Suppressor macrophage treated with lipopolysaccharide for 1 hour (primary cell): Measurements from ENCODE around the gene SERPING1.
A peak's percentile ranks its signal among the peaks of the same experiment; 100 is the strongest.
"Not testable (repeated sequence)": the region's sequence is repeated elsewhere in the genome, so short reads cannot be mapped to it uniquely, and the experiment has no call there.

Experiments
- DNase-seq, 3 donors: peaks; one replicate each; pipeline ENCODE4 v3.0.0-alpha.2; 2020 to 2022

SERPING1 gene

DNA sequence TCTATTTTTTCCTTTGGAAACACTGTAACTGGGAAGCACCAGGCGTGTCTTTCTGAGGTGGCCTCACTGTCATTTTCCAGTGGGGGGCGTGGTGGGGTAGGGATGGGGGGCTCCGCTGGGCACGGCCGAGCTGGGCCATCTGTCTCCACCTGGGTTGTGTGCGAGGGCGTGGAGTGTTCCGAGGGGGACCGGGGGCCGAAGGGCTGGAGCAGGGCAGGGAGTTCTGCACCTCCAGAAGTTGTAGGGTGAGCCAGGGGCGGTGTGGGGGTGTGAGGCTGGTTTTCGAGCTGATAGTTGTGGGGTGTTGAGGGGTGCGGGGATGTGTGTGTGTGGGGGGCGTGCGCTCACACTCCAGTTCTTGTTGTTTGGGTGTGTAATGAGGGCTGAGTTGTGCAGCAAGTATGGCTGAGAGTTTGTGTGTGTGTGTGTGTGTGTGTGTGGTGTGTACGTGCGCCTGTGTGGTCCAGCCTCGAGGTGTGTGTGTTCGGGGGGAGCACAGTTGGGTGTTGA is 41.4 kb downstream of the SERPING1 start:
- DNase-seq, result no peak

DNA sequence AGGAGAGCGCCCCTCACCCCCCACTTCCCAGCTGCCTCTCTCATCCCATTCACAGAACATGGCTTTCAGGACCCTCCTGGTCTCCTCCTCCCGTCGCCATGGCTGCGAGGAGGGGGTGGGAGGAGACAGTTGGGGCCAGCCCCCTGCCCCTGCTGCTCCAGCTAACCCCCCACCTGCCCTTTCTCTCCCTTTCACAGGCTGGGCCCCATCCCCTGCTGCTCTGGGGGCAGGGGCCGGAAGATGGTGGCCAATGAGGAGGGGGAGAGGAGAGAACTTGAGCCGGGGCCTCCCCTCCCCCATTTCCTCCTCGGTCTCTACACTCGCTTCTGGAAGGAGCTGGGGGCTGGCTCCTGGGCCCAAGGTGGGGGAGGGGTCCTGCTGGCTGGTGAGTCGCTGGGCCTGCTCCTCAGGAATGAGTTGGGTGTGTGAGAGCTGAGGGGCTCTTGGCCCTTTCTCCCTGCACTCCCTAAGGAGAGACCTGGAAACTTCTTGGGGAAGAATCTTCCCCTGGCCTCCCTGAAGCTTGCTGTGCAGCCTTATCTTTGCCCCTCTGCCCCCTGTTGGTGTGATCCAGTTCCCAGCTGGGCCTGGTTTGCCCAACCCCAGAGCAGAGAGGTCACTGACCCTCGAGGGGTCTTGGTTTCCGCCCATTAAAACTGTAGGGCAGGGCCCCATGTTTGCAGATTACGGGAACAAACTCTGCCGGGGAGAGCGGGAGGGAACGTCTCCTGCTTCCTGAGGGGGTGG is 42.0 kb downstream of the SERPING1 start:
- DNase-seq, result no peak

DNA sequence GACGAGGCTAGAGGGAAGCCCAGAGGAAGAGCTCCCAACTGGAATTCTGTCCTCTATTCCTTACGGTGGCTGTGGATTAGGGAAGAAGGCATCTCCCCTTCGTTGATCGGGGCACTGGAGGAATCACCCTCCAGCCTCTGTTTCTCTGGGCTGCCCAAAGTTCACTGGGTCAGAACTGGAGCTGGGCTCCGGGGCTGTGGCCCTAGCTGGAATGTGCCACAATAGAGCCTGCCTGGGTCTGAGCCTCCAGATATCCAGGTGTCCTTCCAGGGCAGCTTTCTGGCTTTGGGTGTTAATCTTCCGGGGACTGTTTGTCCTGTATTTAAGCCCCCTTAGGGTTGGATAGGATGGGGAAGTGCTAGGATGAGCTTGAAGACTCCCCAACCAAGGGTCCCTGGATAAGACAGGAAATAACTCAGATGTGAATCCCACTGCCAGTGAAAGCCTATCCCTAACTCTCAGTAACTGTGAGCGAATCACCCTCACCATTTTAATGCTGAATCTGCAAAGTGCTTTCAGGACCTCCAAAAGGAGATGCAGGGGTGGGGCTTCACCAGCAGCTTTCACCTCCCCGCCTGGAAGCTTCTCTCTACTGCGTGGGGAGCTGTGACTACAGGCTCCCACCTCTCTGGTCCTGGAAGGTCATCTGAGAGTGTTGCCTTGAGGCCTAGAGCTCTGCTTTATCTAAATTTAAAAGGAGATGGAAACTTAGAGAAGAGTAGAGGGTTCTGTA is 42.7 kb downstream of the SERPING1 start:
- no peak for DNase-seq

DNA sequence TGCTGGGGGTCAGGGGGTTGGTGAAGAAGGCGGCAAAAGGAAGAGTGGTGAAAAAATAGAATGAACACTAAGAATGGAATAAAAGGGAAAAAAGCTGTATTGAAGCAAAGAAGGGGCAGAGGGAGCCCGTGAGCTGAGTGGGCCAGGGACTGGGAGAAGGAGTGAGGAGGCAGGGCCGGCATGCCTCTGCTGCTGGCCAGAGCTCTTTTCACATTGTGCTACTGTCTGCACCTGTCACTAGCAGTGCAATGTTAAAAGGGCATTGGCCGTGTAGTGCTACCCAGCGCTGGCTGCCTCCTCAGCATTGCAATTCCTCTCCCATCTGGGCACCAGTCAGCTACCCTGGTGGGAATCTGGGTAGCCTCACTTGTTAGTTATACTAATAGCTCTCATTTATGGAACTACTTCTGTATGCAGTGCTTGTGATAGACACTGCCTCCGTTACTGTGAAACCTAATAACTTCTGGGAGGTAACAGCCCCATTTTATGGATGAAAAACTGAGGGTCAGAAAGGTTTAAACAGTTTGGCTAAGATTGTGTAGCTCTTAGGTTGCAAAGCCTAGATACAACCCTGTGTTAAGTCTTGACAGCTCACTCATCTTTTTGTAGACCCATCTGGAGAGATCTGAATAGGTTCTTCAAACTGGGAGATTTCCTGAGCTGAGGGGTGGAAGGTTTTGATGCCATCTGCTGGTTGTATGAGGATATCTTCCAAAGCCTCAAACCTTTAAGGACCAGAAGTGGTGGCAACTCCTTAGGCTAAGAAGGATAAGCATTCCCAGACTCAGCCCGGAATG is 43.7 kb downstream of the SERPING1 start:
- DNase-seq, result peak; percentile 65 to 77 (median 73)

DNA sequence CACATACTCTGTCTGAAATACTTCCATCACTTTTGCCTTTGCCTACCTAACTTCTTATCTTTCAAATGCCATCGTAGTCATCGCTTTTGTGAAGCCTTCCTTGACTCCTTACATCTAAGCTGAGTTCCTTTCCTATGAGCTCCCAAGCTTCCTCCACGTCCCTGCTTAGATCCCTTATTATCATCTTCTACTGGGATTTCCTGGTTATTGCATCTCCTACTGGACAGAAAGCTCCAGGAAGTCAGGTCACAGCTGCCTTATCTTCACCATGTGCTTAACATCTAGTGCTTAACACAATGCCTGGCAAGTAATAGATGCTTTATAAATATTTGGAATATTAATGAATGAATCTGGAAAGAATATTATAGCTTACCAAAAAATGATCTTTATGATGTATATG is 46.3 kb downstream of the SERPING1 start:
- no peak for DNase-seq

DNA sequence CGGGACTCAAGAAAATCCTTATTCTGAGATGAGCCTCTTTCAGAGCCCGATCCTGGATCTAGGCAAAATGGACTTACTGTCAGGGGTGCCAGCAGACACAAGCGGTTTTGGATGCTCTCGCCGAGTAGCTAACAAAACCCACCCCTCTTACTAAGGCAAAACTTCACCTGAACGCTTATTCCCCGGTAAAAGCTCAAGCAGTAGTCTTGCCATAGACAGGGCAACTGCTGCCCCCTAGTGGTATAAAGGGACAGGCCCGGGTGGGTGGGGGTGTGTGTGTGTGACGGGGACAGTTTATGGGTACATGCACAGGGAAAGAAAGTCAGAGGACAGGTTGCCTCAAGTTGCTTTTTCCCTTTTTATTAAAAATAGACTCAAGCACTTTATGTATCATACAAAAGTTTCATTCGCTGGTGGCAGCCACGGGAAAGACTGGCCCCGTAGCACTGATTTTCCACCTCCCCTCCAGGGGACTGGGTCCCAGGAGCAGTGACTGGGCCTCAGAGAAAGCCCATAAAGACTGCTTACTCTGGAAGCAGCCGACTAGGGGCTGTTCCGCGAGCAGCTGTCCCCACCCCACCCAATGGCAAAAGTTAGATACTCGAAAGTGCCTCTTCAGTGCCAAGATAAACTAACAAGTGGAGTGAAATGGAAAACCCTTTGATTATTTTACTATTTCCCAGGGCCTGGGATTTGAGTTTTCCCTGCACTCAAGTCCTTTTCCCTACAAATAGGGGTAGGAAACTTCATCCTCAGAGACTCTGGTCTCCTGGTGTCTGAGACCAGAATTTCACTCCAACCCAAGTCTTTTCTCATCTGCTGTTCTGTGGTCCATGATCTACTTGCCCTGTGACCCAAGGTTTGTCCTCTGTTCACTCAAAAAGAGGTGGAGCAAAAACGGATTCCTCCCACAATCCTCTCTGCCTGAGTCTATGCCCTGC is 47.5 kb downstream of the SERPING1 start:
- DNase-seq, result peak; percentile 80 to 94 (median 88)

DNA sequence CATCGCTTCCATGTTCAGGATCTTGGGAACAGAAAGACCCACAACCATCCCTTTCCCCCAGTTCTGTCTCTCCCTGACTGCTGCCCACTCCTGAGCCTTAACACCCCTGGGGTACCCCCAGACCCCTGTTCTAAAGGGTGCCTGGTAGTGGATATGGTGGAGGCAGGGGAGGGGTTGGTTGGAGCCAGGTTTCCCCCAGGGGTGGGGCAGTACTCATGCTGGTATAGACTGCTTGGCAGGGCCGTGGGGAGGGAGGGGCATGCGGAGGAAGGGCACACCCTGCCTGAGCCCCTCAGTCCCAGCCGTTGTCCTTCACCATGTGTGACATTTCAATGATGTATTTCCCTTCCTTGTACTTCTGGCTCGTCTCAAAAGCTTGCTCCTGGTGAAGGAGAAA is 48.2 kb downstream of the SERPING1 start:
- DNase-seq, result no peak

DNA sequence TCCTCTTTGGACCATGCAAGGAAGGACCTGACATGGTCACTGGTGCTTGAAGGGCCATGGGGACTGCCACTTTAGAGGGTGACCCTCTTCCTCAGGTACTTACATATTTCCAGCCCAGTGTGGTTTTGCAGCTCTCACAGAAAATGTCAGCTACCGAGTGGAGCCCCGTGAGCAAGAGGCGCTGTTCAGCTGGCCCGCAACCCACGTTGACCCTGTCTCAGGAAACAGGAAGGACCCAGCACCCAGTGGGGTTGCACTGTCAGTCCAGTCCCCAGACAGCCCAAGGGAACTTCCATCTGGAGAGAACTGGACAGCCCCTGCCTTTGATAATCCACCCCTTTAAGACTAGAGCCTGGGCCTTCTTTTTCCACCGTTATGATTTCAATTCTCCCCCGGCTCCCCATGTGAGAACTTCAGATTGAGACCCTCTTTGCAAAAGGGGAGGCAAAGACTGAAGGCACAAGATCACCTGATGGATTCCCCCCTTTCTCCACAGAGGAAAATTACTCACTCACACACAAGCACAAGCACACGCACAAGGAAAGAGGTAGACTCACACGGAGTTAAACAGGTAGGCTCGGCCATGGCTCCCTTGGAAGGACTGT is 48.8 kb downstream of the SERPING1 start:
- peak; percentile 89 to 92 (median 90) for DNase-seq

DNA sequence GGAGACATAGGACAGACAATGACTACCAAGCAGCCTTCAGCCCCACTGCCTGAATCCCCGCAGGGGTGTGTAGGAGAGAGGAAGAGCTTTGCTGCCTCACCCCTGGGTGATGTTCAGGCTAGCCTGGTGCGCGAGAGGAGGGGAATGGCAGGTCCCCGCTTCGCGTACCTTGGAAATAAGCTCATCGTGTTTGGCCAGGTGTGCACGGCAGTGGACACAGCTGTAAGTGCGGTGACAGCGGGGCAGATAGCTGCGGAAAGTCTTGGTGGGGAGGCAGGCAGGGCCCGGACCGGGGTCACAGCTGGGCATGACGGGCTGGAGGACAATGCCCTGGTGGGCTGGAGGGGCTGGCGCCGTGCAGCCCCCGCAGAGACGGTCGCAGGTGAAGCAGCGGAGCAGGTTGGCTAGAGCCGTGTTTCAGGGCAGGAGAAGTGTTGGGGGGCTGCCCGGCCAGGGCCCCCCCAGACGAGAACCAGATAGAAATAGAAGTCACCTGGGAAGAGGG is 49.4 kb downstream of the SERPING1 start:
- DNase-seq, result peak in 1 of 3 donors; percentile 46

DNA sequence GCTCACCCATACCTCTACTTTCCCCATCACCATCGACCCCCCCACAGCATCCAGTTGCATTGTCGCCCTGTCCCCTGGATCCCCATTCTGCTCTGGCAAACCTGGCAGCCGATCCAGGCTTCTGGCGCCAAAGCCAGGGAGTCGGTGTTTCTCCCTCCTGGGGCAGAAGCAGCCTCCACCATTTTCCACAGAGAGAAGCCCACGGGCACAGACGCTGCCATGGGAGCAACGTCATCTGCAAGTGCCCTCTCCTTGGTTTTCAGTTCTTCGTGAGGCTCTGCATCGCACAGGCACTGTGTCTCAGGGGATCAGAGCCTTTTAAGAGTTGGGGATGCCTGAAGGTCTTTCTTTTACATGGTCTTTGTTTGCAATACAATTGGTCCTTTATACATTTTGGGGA is 49.9 kb downstream of the SERPING1 start:
- no peak for DNase-seq

DNA sequence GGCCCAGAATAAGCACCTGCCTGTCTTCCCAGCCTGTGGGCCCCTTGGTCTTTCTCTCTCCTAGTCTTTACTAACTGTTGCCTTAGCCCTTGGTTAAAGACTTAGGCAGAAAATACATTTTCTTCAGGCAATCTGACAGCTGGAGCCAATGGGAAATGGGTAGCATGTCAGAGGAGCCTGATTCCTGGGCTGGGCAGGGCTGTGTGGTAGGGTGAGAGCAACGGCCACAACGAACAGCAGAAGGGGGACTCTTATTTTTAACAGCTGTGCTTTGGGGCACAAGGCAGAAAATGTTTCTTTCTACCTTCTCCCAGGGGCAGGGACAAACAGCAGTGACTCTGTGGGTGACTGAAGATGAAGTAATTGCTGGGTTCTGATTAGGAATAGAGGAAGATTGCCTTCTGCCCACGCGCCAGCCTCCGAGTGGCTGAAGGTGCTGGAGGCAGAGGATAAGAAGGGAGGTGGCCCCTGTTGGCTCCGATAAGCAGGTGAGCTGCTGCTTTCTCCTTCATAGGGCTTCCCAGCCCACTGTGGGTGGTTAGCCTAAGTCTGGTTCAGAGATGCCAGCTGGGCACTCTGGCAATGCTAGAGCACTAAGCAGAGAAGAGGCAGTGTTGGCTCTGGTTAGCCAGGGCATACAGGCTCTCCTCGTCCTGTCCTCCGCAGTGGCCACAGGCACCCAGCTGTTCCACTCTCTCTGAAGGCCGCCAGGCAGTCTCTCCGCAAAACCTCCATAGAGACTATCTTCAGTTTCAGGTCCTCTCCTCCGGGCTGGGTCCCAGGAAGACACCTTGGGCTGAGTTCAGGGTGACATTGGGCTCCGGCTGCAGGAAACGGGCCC is 50.7 kb downstream of the SERPING1 start:
- DNase-seq, result peak; percentile 80 to 84 (median 82)

DNA sequence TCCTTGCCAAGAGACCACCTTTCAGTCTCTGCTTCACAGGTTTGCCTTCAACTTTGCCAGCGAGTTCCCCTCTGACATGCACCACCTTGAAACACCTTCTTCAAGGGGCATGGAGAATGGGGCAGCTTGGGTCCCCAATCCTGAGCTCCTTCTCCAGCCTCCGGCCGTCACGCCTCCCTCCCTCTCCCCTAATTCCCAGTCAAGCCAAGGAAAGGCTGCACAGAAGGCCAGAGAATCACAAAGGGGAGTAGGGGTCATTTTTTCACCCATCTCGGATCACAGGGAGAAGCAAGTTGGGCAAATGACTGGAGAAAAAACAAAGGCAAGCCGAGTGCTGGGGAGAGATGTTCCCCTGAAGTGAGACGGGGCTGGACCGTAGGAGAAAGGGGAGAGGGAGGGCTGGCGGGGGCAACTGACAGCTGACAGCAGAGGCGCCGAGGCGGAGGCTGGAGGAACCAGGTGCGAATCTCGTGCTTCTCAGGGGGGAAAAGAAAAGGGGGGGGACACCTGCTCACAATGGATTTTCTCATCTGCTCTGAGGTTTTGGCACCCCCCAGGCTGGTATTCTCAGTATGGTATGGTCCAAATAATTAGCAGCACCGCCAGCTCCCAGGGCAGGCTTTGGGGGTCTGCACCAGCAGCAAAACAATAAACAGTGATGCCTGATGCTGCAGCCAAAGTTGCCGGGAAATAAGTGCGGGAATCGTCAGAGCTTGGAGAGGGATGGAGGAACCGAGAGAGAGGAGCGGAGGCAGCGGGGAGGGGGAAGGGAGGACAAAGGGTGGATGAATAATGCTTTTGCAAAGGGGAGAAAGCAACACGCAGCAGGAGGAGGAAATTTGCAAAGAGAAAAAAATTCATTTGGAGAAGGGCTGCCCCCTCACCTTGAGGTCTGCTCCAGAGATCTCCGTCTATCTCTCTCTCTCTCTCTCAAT is 51.6 kb downstream of the SERPING1 start:
- DNase-seq, result peak in 2 of 3 donors; percentile 44 to 55

DNA sequence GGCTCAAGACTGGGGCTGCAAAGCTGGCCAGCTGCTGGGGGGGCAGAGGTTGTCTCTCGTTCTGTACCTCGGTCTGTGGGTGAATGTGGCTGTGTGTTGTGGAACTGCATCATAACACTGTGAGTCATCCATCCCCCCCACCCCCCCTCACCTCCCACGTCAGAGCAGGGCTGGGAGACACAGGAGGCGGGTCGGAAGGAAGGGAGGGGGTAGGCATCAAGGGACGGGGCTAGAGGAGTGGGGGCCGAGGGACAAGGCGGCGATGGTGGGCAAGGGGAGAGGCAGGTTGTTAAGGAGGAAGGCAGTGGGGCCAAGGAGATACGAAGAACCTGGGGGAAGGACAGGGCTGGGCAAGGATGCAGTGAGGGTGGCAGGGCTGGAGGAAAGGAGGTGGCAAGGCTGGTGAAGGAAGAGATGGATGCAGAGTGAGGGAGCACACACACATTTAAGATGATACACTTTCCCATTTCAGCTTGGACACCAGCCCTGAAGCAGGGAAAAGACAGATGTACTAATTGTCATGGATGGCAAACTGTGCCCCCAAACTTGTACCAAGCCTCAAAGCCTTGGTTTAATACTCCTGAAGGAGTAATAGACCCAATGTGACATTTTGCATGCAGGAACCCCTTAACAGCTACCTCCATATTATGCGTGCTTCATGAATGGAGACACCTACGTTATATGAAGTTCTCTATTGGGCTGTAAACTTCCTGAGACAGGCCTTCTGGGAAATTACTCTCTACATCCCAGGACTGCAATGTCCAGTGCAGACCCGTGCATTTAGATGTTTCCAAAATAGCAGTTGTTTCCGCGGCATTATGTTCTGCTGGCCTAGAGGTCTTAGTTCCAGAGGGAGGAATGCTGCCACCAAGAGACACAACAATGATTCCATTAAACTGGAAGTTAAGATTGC is 52.6 kb downstream of the SERPING1 start, which contains the start of gene YPEL4:
Gene YPEL4, minus strand, starts transcription at position 87 of the 913 bp plus-strand sequence. CDS start 2,805 bp downstream, outside the sequence.
- DNase-seq, result peak; percentile 66 to 82 (median 81)

DNA sequence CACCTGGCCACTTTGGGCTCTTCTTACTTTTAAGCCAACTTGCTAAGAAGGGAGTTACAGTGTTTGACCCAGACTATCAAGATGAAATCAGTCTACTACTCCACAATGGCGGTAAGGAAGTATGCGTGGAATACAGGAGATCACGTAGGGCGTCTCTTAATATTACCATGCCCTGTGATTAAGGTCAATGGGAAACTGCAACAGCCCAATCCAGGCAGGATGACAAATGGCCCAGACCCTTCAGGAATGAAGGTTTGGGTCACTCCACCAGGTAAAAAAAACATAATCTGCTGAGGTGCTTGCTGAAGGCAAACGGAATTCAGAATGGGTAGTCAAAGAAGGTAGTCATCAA is 53.2 kb downstream of the SERPING1 start:
- no peak for DNase-seq

DNA sequence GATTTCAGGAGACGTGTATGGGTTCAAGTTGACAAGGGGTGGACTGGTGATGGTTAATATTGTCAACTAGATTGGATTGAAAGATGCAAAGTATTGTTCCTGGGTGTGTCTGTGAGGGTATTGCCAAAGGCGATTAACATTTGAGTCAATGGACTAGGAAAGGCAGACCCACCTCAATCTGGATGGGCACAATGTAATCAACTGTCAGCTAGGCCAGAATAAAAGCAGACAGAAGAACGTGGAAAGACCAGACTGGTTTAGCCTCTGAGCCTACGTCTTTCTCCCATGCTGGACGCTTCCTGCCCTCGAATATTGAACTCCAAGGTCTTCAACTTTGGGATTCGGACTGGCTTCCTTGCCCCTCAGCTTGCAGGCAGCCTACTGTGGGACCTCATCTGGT is 53.9 kb downstream of the SERPING1 start:
- no peak for DNase-seq

DNA sequence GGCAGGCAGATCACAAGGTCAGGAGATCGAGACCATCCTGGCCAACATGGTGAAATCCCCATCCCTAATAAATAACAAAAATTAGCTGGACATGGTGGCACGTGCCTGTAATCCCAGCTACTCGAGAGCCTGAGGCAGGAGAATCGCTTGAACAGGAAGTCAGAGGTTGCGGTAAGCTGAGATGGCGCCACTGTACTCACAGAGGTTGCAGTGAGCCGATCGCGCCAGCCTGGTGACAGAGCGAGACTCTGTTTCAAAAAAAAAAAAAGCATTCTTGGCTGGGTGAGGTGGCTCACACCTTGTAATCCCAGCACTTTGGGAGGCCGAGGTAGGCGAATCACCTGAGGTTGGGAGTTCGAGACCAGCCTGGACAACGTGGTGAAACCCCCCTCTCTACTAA is 54.7 kb downstream of the SERPING1 start:
- DNase-seq, result not testable (repeated sequence)

DNA sequence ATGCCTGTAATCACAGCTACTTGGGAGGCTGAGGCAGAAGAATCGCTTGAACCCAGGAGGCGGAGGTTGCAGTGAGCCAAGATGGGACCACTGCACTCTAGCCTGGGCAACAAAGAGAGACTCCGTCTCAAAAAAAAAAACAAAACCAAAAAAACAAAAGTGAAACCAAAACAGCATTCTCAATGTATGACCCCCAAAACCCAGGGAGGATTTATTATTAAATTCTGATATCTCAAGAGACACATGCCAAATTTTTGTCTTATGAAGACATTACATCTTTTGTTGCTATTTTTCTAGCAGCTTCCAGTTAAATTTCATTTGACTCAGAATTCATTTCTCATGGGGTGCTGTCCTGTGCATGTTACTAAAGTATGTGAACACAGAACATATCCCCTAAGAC is 55.2 kb downstream of the SERPING1 start:
- DNase-seq, result no peak

DNA sequence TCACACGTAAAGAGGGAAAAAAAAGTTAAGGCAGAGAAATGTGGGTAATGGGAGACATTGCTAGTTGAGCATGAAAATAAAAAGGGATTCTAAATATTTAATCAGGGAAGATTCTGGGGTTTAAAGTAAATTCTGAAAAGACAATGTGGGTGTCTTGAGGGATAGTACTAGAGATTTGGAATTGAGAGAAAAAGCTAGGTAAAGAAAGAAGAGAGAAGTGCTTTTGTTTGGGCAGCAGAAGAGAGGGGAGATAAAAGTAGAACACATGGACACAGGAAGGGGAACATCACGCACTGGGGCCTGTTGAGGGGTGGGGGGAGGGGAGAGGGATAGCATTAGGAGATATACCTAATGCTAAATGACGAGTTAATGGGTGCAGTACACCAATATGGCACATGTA is 55.7 kb downstream of the SERPING1 start:
- peak in 1 of 3 donors; percentile 20 for DNase-seq
